ENCODE data around the gene DUXB.

DNA sequence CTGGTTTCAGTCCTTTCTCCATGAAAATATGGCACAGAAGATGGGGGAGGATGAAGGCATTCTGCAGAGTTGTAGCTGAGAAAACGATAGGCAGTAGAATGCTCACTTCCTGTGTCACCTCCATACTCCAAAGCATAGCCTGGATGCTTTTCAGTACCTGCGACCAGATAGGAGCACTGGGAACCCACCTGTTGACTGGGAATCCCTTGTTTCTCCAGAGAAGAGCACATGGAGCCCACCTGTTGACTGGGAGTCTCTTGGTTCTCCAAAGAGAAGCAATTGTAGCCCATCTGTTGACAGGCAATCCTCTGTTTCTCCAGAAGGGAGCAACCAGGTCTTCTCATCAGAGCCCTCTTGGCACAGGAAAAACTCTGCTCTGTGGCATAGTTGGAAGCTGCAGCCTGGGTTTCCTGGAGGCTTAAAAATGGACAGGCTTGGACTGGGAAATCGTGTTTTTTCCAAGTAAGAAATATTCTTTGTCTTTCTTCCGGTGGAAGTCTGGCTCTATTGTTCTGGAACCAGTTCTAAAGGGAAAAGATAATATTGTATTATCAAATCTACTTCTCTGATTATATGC lies 40.4 kb downstream of the DUXB start:
- TF ChIP-seq EZH2 (IDR thresholded peaks at IDR 0.05; ENCODE audit: insufficient read depth, poor library complexity, severe bottlenecking), result no peak
- no peak for TF ChIP-seq EZH2phosphoT487 (IDR thresholded peaks at IDR 0.05; ENCODE audit: insufficient read depth, low read depth)

Data from GM23248 (cell line).